ENCODE measurements around the gene TNK1. TPM values are rescaled to one million over a fixed set of nuclear protein-coding genes. Genes with fewer than 3 reads are reported as not detected.

TNK1 gene
- total and polyA plus RNA-seq, 3 donors from 2014 or later = 3.7 to 6.8 (median 4.0) TPM

- Histone ChIP-seq H3K4me1 (no peaks in the 10 kb centered on the region), H3K9me3 (no peaks in the 10 kb centered on the region), H3K4me3 (no peak overlapping the region), H3K27me3 (no peaks in the 10 kb centered on the region), H3K36me3 (ENCODE audit: low read depth, missing control alignments) (no peaks in the 10 kb centered on the region), H3K27ac (no peak overlapping the region)
- no peak for DNase-seq
- 90 to 97% methylated on average over 10 of the region's 10 CpGs for WGBS, 2 donors
- intact Hi-C loops (cut with DNase I; ENCODE audit: low total_unique reads) = no loop called here
- TF ChIP-seq POLR2A (IDR thresholded peaks at IDR 0.05) = no peak
- TF ChIP-seq CTCF (IDR thresholded peaks at IDR 0.05) = no peak
Measured at GRCh38 chr17:7429722-7430121, 48.8 kb downstream of the TNK1 start.

GRCh38 chr17:7431231-7431630 lies 50.3 kb downstream of the TNK1 start:
- H3K9me3 ChIP-seq = no peaks in the 10 kb centered on the region
- H3K27me3 ChIP-seq = no peaks in the 10 kb centered on the region
- 78 to 96% methylated on average over 1 of the region's 1 CpG for WGBS, 2 donors
- no peaks in the 10 kb centered on the region for H3K36me3 ChIP-seq (ENCODE audit: low read depth, missing control alignments)
- no peaks in the 10 kb centered on the region for H3K4me1 ChIP-seq
- H3K27ac ChIP-seq = no peak overlapping the region
- TF ChIP-seq CTCF (IDR thresholded peaks at IDR 0.05) (no peak), POLR2A (IDR thresholded peaks at IDR 0.05) (no peak)
- no peak overlapping the region for H3K4me3 ChIP-seq
- no peak for DNase-seq
- intact Hi-C loops (cut with DNase I; ENCODE audit: low total_unique reads) = no loop called here

GRCh38 chr17:7432296-7432695 lies 51.4 kb downstream of the TNK1 start:
- no peaks in the 10 kb centered on the region for H3K36me3 ChIP-seq (ENCODE audit: low read depth, missing control alignments)
- H3K27me3 ChIP-seq = no peaks in the 10 kb centered on the region
- WGBS, 2 donors = 92 to 99% methylated on average over 10 to 11 of the region's 11 CpGs
- H3K4me1 ChIP-seq = peaks cover 2% of the 10 kb centered on the region
- intact Hi-C loops (cut with DNase I; ENCODE audit: low total_unique reads) = no loop called here
- no peak for DNase-seq
- no peaks in the 10 kb centered on the region for H3K9me3 ChIP-seq
- TF ChIP-seq CTCF (IDR thresholded peaks at IDR 0.05) (no peak), POLR2A (IDR thresholded peaks at IDR 0.05) (no peak)
- no peak overlapping the region for H3K27ac ChIP-seq
- no peak overlapping the region for H3K4me3 ChIP-seq

- H3K27ac ChIP-seq = peak overlapping the region in 1 of 2 donors; percentile 20
- TF ChIP-seq POLR2A (IDR thresholded peaks at IDR 0.05) (no peak), CTCF (IDR thresholded peaks at IDR 0.05) (no peak)
- peak overlapping the region; percentile 33 to 37 for H3K4me3 ChIP-seq
- 18 to 21% methylated on average over 21 to 49 of the region's 49 CpGs for WGBS, 2 donors
- no peaks in the 10 kb centered on the region for H3K36me3 ChIP-seq (ENCODE audit: low read depth, missing control alignments)
- no peaks in the 10 kb centered on the region for H3K9me3 ChIP-seq
- no peaks in the 10 kb centered on the region for H3K27me3 ChIP-seq
- intact Hi-C loops (cut with DNase I; ENCODE audit: low total_unique reads) = no loop called here
- H3K4me1 ChIP-seq = peaks cover 22% of the 10 kb centered on the region
- no peak for DNase-seq
Measured at GRCh38 chr17:7435676-7436555, 55.0 kb downstream of the TNK1 start.

Measured in testis (tissue), 3 donors.